Measurements from ENCODE around the gene LARP1.
A peak's percentile ranks its signal among the peaks of the same experiment; 100 is the strongest.

LARP1 gene

DNA sequence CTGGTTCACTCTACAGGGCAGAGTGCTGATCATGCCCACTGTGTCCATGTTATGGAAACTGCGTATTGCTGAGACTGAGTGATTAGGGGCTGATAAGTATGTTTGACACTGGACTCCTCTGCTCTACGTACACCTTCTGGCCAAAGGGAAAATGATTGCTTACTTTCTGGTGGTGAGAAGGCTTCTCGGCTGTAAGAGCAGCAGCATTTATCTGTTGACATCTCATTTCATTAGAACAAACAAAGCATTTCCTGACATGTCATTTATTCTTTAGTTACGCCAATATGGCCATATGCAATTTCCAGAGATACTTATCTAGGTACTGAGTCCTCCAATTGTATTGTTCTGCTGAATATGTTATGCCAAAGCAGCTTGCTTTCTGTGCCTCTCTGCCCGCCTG, 89.6 kb downstream of the LARP1 start:
- TF ChIP-seq, protein P1, sequence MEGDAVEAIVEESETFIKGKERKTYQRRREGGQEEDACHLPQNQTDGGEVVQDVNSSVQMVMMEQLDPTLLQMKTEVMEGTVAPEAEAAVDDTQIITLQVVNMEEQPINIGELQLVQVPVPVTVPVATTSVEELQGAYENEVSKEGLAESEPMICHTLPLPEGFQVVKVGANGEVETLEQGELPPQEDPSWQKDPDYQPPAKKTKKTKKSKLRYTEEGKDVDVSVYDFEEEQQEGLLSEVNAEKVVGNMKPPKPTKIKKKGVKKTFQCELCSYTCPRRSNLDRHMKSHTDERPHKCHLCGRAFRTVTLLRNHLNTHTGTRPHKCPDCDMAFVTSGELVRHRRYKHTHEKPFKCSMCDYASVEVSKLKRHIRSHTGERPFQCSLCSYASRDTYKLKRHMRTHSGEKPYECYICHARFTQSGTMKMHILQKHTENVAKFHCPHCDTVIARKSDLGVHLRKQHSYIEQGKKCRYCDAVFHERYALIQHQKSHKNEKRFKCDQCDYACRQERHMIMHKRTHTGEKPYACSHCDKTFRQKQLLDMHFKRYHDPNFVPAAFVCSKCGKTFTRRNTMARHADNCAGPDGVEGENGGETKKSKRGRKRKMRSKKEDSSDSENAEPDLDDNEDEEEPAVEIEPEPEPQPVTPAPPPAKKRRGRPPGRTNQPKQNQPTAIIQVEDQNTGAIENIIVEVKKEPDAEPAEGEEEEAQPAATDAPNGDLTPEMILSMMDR (conservative IDR thresholded peaks at IDR 0.05; ENCODE audit: low read depth, low read length) = no peak
- H3K4me3 ChIP-seq (ENCODE audit: low read depth, low read length) = no peak overlapping the region
- DNase-seq (ENCODE audit: low read depth) = no peak

DNA sequence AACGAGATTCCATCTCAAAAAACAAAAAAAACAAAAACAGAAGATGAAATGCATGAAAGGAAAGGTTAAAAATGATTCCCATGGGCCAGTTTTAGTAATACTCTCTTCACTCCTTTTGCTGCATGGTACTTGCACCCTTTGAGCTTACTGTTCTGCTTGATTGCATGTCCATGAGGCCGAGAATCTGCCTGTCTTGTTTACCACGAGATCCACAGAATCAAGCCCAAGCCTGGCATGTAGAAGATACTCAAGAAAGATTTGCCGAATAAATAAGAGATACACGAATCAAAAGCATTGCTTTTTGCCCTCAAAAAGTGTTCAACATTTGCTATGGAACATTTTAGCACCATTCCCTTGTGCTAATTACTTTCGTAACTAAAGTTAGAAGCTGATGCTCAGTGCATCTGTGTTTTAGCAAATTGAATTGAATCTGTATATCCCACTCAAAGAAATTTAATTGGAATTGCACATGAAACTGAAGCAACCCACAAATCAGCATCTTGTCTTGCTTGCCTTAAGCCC, 94.1 kb downstream of the LARP1 start:
- DNase-seq (ENCODE audit: low read depth) = no peak
- TF ChIP-seq, protein P1 (conservative IDR thresholded peaks at IDR 0.05; ENCODE audit: low read depth, low read length) = no peak
- H3K4me3 ChIP-seq (ENCODE audit: low read depth, low read length) = peak overlapping the region; percentile 90

DNA sequence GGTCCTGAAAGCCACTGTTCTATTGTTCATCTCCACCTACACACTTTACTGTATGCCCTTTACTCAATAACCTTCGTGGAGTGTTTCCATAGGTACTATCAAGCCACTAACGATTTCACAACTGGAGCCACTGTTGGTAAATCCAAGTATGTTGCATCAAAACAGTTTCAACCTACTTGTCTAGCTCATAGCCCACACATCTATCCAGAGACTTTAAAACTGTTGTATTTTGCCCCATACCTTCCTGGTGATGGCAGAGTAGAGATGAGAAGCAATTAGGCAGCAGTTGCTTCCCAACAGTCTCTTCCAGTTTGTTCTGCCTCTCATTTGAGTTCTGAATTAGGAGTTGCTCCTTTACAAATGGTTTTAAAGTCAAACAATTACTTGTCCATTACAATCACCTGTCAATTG, 94.6 kb downstream of the LARP1 start:
- H3K4me3 ChIP-seq (ENCODE audit: low read depth, low read length) = peak overlapping the region; percentile 90
- peak; percentile 63 for DNase-seq (ENCODE audit: low read depth)
- TF ChIP-seq, protein P1 (conservative IDR thresholded peaks at IDR 0.05; ENCODE audit: low read depth, low read length) = peak; percentile 18

DNA sequence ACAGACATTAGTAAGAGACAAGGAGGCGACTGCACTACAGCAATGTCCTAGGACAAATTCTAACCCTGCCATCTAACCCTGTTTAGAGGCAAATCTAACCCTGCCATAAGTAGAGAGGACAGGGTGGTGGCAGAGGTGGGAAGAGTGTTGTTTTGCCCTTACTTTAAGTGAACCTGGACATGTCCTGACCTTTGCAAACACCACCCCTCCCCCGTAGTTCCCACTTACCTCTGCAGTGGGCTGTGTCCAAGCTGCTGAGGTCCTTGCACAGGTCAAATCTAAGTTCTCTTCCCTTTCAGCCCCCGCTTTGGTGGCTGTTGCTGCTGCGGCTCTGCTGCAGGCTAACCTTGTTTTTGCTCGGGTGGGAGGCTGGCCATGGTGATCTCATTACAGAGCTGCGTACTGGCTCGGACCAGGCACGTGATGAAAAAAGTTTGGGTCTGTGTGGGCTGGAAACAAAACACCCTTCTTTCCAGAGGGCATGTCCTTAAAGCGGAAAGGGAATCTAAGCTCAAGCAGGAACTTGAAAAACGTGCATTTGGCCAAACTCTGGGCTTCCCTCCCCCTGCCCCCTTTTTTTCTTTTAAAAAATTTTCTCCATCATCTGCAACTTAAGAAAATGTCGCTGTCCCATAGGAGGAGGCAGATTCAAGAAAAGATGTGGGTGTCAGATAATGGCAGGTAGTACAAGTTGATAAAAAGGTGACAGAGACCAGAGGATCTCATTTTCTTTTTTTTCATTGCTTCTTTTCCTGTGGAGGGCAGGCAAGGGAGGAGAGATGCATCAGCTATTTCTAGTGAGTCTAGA, 95.3 kb downstream of the LARP1 start, which contains the start of gene FAXDC2:
Gene FAXDC2 (minus strand): TSS at position 349 of the 808 bp plus-strand sequence. CDS start 12,425 bp downstream, outside the sequence.
- peak within 1 kb of the TSS; percentile 90 for H3K4me3 ChIP-seq (ENCODE audit: low read depth, low read length)
- DNase-seq (ENCODE audit: low read depth) = peak; percentile 92
- TF ChIP-seq, protein P1 (conservative IDR thresholded peaks at IDR 0.05; ENCODE audit: low read depth, low read length) = no peak

DNA sequence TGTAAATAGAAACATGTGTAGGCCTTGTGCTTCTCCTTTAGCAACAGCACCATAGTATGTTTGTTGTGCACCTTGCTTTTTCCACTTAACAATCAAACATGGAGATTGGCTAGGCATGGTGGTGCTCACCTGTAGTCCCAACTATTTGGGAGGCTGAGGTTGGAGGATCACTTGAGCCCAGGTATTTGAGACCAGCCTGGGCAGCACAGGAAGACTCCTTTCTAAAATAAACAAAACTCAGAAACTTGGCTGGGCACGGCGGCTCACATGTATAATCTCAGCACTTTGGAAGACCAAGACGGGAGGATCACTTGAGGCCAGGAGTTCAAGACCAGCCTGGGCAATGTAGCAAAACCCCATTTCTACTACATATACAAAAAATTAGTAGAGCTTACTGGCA, 96.2 kb downstream of the LARP1 start:
- no peak for DNase-seq (ENCODE audit: low read depth)
- no peak overlapping the region for H3K4me3 ChIP-seq (ENCODE audit: low read depth, low read length)
- TF ChIP-seq, protein P1 (conservative IDR thresholded peaks at IDR 0.05; ENCODE audit: low read depth, low read length) = no peak

DNA sequence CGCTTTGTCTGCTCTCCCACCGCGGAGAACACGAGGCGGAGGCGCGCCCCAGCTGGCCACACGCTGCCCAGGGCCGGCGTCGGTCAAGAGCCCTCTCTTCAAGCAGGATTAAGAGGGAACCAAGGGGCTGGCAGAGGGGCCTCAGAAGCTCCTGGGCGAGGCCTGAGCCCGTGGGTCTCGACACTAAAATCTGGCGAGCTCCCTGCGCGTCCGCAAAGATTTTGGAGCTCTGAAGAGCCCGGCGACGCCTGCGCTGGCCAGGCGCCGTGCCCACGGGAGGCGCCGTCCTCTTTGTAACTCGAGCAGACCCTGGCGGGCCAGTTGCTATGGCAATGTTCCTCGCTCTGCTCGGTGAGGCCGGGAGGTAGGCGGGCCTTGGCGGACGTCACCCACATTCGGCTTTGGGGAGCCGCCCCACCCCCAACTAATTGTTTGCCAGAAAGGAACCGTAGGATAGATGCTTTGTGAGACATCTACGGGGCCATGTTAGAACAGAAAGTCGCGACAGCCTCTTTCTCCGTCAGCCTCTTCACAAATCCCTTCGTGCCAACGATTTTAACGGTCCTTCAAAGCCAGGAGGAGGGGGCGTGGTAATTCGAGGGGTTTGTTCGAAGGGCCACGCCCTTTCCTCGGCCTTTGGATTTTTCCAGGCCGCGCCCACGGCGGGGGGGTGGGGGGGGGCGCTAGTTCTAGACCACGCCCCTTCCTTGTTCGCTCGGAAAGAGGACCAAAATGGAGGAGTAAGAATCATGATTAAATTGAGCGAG, 102.5 kb downstream of the LARP1 start:
- TF ChIP-seq, protein P1 (conservative IDR thresholded peaks at IDR 0.05; ENCODE audit: low read depth, low read length) = no peak
- H3K4me3 ChIP-seq (ENCODE audit: low read depth, low read length) = peak overlapping the region; percentile 71

More for the DNA sequence above, 102.5 kb downstream of the LARP1 start:
- DNase-seq (ENCODE audit: low read depth) = peak; percentile 98
